Activated CD4-positive, alpha-beta memory T cell treated with anti-CD3 and anti-CD28 coated beads for 36 hours (primary cell): ENCODE data around the gene ZP1. TPM values are rescaled to one million over a fixed set of nuclear protein-coding genes. Genes with fewer than 3 reads are reported as not detected.
"Not testable (repeated sequence)": the region's sequence is repeated elsewhere in the genome, so short reads cannot be mapped to it uniquely, and the experiment has no call there.

Experiments
- CTCF ChIA-PET: fragments of 350-600 bp; sonication (Branson Sonifier 250); formaldehyde crosslinking; loops from one replicate; lab custom pipeline; 2021; ENCODE audit warnings: antibody characterized with exemption, inconsistent platforms; lab: Charles Lee
- POLR2A ChIA-PET: fragments of 350-600 bp; sonication (Branson Sonifier 250); formaldehyde crosslinking; loops from one replicate; lab custom pipeline; 2021; ENCODE audit warnings: antibody characterized with exemption; lab: Charles Lee
- DNase-seq: peaks from one replicate; pipeline ENCODE4 v3.0.0-alpha.2; 2020
- H3K27ac Mint-ChIP-seq: one replicate; pipeline ENCODE4 v1.8.0; 2021; ENCODE audit warnings: mixed read lengths
- H3K27me3 Mint-ChIP-seq: one replicate; pipeline ENCODE4 v1.8.0; 2021; ENCODE audit warnings: mixed read lengths
- H3K36me3 Mint-ChIP-seq: one replicate; pipeline ENCODE4 v1.8.0; 2021; ENCODE audit warnings: mixed read lengths
- H3K4me1 Mint-ChIP-seq: one replicate; pipeline ENCODE4 v1.8.0; 2021; ENCODE audit warnings: low read depth, mixed read lengths
- H3K4me3 Mint-ChIP-seq: one replicate; pipeline ENCODE4 v1.8.0; 2021; ENCODE audit warnings: mild to moderate bottlenecking, mixed read lengths
- H3K9me3 Mint-ChIP-seq: one replicate; pipeline ENCODE4 v1.8.0; 2021; ENCODE audit warnings: mixed read lengths
- intact Hi-C: fragments of 100-400 bp; cut with micrococcal nuclease; formaldehyde crosslinking; loops from one replicate; pipeline ENCODE4 v1.15.1; 2023
- total RNA-seq, 2 experiments: library from RNA; stranded (reverse); gene quantifications; one replicate each; pipeline ENCODE4 v1.2.3, GENCODE V29; 2021

ZP1 gene, protein sequence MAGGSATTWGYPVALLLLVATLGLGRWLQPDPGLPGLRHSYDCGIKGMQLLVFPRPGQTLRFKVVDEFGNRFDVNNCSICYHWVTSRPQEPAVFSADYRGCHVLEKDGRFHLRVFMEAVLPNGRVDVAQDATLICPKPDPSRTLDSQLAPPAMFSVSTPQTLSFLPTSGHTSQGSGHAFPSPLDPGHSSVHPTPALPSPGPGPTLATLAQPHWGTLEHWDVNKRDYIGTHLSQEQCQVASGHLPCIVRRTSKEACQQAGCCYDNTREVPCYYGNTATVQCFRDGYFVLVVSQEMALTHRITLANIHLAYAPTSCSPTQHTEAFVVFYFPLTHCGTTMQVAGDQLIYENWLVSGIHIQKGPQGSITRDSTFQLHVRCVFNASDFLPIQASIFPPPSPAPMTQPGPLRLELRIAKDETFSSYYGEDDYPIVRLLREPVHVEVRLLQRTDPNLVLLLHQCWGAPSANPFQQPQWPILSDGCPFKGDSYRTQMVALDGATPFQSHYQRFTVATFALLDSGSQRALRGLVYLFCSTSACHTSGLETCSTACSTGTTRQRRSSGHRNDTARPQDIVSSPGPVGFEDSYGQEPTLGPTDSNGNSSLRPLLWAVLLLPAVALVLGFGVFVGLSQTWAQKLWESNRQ
- not detected for total RNA-seq

DNA sequence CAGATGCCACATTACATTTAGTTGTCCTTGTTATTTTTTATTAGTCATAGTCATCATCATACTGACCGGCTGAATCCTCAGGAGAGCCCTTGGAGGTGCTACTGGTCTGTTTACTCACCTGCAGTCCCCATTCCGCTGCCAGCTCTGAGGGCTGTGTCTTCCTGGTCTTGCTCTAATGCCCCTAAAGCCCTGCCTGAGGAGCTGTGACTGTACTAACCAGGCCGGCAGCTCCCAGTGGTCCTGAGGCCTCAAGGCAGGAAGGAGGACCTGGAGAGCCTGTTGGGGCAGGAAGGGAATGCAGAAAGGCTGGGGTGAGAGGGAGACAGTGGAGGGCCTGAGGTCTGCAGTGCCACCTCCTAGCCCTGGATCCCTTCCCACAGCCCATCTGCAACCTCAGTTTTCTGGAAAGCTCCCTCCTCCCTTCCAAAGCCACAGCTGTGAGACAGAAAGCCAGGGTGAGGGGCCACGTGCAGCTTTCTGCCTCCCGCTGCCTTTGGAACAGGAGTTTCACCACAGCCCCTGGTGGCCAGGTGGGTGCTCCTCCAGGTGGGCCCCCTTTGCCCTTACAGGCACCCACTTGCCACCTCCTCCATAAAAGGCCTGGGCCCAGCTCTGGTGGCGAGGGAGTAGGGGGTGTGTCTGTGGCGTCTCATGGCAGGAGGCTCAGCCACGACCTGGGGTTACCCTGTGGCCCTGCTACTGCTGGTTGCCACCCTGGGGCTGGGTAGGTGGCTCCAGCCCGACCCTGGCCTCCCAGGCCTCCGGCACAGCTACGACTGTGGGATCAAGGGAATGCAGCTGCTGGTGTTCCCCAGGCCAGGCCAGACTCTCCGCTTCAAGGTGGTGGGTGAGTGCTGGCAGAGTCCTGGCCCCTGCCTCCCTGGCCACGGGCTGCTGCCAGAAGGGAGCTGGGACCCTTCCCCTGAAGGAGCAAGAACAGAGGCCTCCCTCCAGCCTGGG is at the start of gene ZP1:
TSS of gene ZP1 (plus strand) at position 632 of the 960 bp plus-strand sequence. CDS start at position 652, 20 bp downstream.
- Mint-ChIP-seq H3K9me3 (no peaks in the 10 kb centered on the region), H3K4me3 (no peak within 1 kb of the TSS), H3K27me3 (no peaks in the 10 kb centered on the region), H3K4me1 (no peaks in the 10 kb centered on the region), H3K36me3 (no peaks in the 10 kb centered on the region), H3K27ac (no peak within 1 kb of the TSS)
- ChIA-PET POLR2A (no interaction called here), CTCF (interaction anchor here (0.7 to 2.1 kb wide), 2 partner anchors 37 to 70 kb away, joined by 3 to 8 read pairs; no protein-coding TSS in a partner anchor)
- no peak for DNase-seq
- intact Hi-C loops = no loop called here

DNA sequence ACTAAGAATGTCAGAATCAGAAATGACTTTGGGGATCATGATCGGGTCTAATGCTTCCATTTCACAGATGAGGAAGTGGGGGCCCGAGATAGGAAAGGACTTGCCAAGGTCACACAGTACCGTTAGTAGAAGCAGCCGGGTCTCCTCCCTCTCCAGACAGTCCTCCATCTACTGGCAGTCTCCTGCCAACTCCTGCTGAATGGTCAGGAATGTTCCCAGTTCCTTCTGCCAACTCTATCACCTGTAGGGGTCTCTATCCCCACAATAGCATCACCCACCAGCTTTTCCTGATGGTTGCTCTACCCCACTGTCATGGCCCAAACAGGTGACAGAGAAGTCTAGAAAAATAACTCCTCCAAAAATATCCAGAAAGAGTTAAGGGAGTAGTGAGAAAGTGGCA is 49.3 kb upstream of the ZP1 start:
- ChIA-PET CTCF (interaction anchor here (4.5 kb wide), 1 partner anchor 13 kb away, joined by 24 read pairs; no protein-coding TSS in a partner anchor), POLR2A (no interaction called here)
- intact Hi-C loops = no loop called here

DNA sequence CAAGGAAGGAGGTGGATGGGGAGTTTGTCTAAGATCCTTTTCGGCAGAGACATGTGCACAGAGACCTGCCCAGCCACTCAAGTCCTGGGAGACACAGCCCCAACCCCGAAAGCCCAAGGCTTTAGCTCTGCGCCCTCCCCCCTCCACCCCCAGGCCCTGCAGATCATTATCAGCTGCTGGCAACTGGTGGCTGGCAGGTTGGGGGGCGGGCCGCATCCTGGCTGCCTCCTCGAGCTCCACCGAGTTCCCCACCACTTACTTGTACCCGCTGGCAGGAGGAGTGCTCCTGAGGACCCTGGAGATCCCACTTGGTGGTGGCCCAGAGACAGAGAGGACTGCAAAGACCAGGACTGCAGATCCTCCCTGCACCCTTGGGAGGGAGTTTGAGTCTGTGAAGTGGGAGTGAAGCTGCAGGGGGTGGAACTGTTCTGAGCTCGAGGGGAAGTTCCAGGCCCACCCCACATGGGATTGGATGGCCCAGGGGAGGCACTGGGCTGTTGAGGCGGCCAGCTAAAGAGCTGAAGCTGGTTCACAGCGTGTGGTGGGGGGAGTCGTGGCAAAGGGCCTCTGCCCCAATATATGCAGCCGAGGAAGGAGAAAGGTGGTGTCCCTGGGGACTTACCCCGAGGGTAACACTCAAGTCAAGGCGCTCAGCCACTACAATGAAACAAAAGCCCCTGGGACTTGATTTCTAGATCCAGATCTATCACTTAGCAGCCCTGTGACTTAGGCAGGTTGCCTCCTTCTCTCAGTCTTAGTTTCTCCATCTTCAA is 45.3 kb upstream of the ZP1 start:
- ChIA-PET POLR2A (no interaction called here), CTCF (interaction anchor here (0.9 to 4.5 kb wide), 4 partner anchors 9 to 77 kb away, joined by 3 to 24 read pairs (median 4); no protein-coding TSS in a partner anchor)
- no peaks in the 10 kb centered on the region for H3K27me3 Mint-ChIP-seq
- H3K4me1 Mint-ChIP-seq = no peaks in the 10 kb centered on the region
- H3K36me3 Mint-ChIP-seq = no peaks in the 10 kb centered on the region
- intact Hi-C loops = no loop called here
- peaks cover 7% of the 10 kb centered on the region for H3K9me3 Mint-ChIP-seq
- DNase-seq = no peak
- H3K4me3 Mint-ChIP-seq = no peak overlapping the region
- H3K27ac Mint-ChIP-seq = no peak overlapping the region

More for the DNA sequence above, 49.3 kb upstream of the ZP1 start:
- Mint-ChIP-seq H3K27ac (no peak overlapping the region), H3K4me3 (no peak overlapping the region), H3K27me3 (no peaks in the 10 kb centered on the region), H3K36me3 (peaks cover 2% of the 10 kb centered on the region), H3K4me1 (no peaks in the 10 kb centered on the region), H3K9me3 (peaks cover 16% of the 10 kb centered on the region)
- DNase-seq = no peak

DNA sequence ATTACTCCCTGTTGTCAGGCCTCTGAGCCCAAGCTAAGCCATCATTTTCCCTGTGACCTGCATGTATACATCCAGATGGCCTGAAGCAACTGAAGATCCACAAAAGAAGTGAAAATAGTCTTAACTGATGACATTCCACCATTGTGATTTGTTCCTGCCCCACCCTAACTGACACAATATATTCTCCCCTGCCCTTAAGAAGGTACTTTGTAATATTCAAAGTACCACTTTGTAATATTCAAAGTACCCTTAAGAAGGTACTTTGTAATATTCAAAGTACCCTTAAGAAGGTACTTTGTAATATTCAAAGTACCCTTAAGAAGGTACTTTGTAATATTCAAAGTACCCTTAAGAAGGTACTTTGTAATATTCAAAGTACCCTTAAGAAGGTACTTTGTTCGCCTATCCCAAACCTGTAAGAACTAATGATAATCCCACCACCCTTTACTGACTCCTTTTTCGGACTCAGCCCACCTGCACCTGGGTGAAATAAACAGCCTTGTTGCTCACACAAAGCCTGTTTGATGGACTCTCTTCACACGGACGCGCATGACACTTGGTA is 43.5 kb upstream of the ZP1 start:
- CTCF ChIA-PET, H3K27ac Mint-ChIP-seq, H3K36me3 Mint-ChIP-seq, H3K9me3 Mint-ChIP-seq, H3K4me3 Mint-ChIP-seq, DNase-seq, POLR2A ChIA-PET, intact Hi-C loops, H3K4me1 Mint-ChIP-seq, H3K27me3 Mint-ChIP-seq: not testable (repeated sequence)

DNA sequence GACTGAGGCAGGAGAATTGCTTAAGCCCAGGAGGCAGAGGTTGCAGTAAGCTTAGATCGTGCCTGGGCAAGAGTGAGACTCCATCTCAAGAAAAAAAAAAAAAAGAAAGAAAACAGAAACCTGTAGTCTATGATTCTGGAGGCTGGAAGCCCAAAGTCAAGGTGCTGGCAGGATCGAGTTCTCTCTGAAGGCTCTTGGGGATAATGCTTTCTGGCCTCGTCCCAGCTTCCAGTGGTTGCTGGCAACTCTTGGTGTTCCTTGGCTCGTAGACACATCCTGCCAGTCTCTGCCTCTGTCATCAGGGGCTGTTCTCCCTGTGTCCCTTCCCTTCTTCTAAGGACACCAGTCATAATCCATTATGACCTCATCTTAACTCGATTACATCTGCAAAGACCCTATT is 42.2 kb upstream of the ZP1 start:
- H3K27ac Mint-ChIP-seq = no peak overlapping the region
- H3K36me3 Mint-ChIP-seq = no peaks in the 10 kb centered on the region
- H3K9me3 Mint-ChIP-seq = no peaks in the 10 kb centered on the region
- ChIA-PET POLR2A (no interaction called here), CTCF (no interaction called here)
- H3K4me3 Mint-ChIP-seq = no peak overlapping the region
- H3K27me3 Mint-ChIP-seq = peaks cover 2% of the 10 kb centered on the region
- no peak for DNase-seq
- intact Hi-C loops = no loop called here
- H3K4me1 Mint-ChIP-seq = no peaks in the 10 kb centered on the region

DNA sequence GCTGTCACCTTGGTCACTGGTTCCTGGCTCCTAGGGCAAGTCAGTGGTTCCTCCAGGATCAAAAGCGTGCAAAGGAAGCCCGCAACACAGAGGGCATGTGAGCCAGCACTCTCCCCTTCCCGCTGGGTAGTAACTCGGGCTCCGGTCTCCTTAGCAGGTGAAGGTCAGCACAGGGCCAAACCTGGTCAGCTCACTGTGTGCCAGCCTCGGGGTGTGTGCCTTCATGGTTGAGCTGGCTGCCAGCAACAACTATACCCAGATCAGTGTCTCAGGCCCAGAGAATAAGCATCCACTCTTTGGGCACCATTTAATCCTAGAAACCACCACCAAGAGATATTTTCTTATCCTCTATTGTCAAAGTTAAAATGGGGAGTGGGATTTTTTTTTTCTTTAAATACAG is 41.6 kb upstream of the ZP1 start:
- Mint-ChIP-seq H3K4me1 (no peaks in the 10 kb centered on the region), H3K27ac (no peak overlapping the region), H3K36me3 (no peaks in the 10 kb centered on the region), H3K27me3 (peaks cover 2% of the 10 kb centered on the region), H3K4me3 (no peak overlapping the region), H3K9me3 (no peaks in the 10 kb centered on the region)
- intact Hi-C loops = no loop called here
- DNase-seq = no peak
- POLR2A ChIA-PET = no interaction called here
- CTCF ChIA-PET = no interaction called here

DNA sequence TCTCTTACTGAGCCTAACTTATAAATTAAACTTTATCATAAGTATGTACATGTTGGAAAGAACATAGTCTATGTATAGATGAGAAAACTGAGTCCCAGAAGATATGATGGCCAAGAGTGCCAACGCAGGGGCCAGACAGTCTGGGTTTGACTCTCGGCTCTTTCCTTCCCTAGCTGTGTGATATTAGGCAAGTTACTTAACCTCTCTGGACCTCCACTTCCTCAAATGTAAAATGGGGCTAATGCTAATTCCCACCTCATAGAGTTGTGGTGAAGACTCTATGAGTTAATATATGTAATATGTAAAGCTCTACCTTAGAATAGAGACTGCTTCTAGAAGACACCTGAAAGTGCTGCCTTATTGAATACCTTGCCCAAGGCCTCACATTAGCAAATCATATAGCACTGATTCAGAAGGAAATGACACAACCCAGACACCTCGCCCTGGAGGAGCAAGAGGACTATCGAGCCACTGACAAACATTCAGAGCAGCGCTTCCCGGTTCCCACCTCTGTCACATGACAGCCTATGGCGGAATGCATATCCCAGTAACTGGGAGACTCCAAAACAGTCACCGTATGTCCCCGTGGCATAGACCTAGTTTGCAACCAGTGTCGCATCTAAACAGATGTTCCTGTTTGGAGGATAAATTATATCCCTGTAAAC is 36.7 kb upstream of the ZP1 start:
- ChIA-PET POLR2A (no interaction called here), CTCF (interaction anchor here (0.6 to 5.1 kb wide), 45 partner anchors 10 to 617 kb away, joined by 3 to 117 read pairs (median 4); partner anchors contain the start of genes CCDC86, CD6, PRPF19 and PTGDR2)
- Mint-ChIP-seq H3K9me3 (no peaks in the 10 kb centered on the region), H3K27me3 (peaks cover 13% of the 10 kb centered on the region), H3K4me1 (peaks cover 10% of the 10 kb centered on the region), H3K36me3 (no peaks in the 10 kb centered on the region), H3K27ac (no peak overlapping the region), H3K4me3 (no peak overlapping the region)
- DNase-seq = no peak
- intact Hi-C loops = loop anchor here (1.0 to 2.0 kb wide), 4 partner anchors 56 to 357 kb away; no protein-coding TSS in a partner anchor

DNA sequence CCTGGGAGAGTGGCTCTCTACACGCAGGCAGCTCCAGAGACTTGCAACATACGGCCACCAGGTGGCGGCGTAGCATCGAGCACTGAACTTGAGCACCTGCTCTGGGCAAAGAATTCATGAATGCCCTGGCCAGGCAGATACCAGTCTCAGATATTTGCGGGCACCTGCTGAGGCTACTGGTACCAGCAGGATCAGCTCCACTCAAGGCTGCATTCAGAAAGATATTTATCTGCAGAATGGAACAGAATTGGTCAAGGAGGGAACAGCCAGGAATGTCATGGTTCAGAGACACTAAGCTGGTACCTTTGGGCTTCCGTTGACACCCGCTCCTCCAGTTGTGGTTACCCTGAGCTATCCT is 36.2 kb upstream of the ZP1 start:
- Mint-ChIP-seq H3K27me3 (peaks cover 13% of the 10 kb centered on the region), H3K9me3 (no peaks in the 10 kb centered on the region)

DNA sequence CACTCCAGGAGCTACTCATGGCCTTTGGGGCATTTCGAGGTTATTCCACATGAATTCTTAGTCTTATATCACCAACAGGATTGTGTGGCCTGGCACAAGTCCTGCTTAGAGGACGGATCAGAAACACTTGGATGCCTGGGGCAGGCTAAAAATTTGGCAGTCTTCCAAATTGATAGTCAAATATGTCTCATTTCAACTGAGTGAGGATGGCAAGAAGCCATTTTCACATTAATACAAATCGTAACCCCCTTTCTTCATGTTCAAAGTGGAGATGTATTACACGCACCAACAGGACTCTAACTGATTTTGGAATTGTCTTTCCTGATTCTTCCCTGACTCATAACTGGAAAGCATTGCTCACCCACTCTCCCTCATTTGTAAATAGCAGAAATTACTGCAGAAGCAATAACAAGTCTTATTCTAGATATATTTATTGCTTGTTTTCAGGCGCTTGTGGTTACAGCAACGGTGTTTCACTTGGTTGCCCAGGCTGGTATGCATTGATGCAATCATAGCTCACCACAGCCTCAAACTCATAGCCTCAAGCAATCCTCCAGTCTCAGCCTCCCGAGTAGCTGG is 35.8 kb upstream of the ZP1 start:
- no peak overlapping the region for H3K27ac Mint-ChIP-seq
- ChIA-PET POLR2A (no interaction called here), CTCF (interaction anchor here (0.6 to 5.1 kb wide), 47 partner anchors 11 to 616 kb away, joined by 3 to 117 read pairs (median 4); partner anchors contain the start of genes CCDC86, CD6, PRPF19 and PTGDR2)
- H3K4me3 Mint-ChIP-seq = no peak overlapping the region
- no peak for DNase-seq
- no peaks in the 10 kb centered on the region for H3K9me3 Mint-ChIP-seq
- peaks cover 13% of the 10 kb centered on the region for H3K27me3 Mint-ChIP-seq
- H3K4me1 Mint-ChIP-seq = peaks cover 10% of the 10 kb centered on the region
- no peaks in the 10 kb centered on the region for H3K36me3 Mint-ChIP-seq
- intact Hi-C loops = loop anchor here (1.0 to 2.0 kb wide), 4 partner anchors 56 to 356 kb away; no protein-coding TSS in a partner anchor

More for the DNA sequence above, 36.2 kb upstream of the ZP1 start:
- ChIA-PET POLR2A (no interaction called here), CTCF (interaction anchor here (0.6 to 5.1 kb wide), 51 partner anchors 11 to 616 kb away, joined by 3 to 117 read pairs (median 4); partner anchors contain the start of genes CCDC86, CD6, PRPF19 and PTGDR2)
- no peak overlapping the region for H3K27ac Mint-ChIP-seq
- H3K36me3 Mint-ChIP-seq = no peaks in the 10 kb centered on the region
- peaks cover 10% of the 10 kb centered on the region for H3K4me1 Mint-ChIP-seq
- H3K4me3 Mint-ChIP-seq = no peak overlapping the region
- peak; percentile 87 for DNase-seq
- intact Hi-C loops = loop anchor here (1.0 to 2.0 kb wide), 4 partner anchors 56 to 356 kb away; no protein-coding TSS in a partner anchor
